HL-60/S4 treated with retinoic acid at 250 ng/mL for 4 days and 3 days (cell line): Measurements from ENCODE around the gene RIC3.

ENCODE experiments used
- in situ Hi-C: fragments of 300-500 bp; cut with MboI; formaldehyde crosslinking; loops from 2 replicates; pipeline ENCODE4 v1.7.0; 2022; ENCODE audit warnings: low sequenced_read_pairs

RIC3 gene

GRCh38 chr11:8105666-8106065 lies 63.2 kb downstream of the RIC3 start:
- in situ Hi-C loops = no loop called here

DNA sequence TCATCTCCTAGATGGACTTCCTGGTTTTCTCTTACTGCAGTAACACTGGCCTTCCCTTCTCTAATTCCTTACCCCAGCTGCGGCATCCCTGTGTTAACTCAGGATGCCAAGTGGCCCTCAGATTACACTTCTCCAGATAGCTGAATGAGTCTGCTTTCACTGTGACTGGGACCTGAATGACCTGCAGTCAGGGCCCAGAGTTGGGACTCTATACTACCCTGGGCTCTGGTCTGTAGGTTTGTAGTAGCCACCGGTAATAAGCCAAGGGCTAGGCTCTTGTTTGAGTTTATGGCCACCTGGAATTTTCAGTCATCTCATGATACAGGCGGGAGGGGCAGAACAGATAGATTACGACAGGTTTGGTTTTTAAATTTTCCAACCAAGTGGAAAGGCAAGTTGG lies 63.7 kb downstream of the RIC3 start:
- in situ Hi-C loops = no loop called here

GRCh38 chr11:8103909-8104308 lies 64.9 kb downstream of the RIC3 start:
- in situ Hi-C loops = no loop called here

- in situ Hi-C loops = no loop called here
Observed at GRCh38 chr11:8102965-8103364, 65.9 kb downstream of the RIC3 start.

- in situ Hi-C loops = no loop called here
Observed at GRCh38 chr11:8102296-8102915, 66.4 kb downstream of the RIC3 start.

GRCh38 chr11:8101421-8101820 lies 67.4 kb downstream of the RIC3 start:
- in situ Hi-C loops = no loop called here

- in situ Hi-C loops = no loop called here
Observed at GRCh38 chr11:8100605-8101004, 68.2 kb downstream of the RIC3 start.

GRCh38 chr11:8100158-8100557 lies 68.7 kb downstream of the RIC3 start:
- in situ Hi-C loops = no loop called here

DNA sequence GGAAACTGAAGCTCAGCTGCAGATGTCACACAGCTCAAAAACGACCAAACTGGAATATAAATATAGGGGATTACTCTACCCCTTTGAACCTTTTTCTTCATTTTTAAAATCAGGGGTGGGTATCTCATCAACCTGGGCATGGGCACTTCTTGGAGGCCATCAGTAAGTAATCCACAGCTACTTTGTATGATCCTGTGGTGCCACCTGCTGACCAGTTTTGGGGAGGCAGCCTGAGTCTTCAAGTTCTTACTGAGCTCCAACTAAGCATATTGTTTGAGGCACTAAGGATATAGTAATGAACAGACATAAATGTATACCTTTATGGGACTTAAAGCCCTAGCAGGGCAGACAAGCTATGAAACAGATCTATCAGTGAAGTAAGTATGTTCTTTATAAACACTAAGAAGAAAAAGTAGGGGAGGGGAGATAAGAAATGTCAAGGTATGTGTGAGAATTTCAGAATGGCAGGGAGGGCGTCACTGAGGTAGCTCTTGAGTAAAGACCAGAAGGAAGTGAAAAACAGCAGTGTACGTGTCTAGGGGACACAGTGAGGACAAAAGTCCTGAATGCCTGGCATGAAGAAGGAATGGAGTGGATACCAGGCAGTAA lies 69.4 kb downstream of the RIC3 start:
- in situ Hi-C loops = no loop called here

DNA sequence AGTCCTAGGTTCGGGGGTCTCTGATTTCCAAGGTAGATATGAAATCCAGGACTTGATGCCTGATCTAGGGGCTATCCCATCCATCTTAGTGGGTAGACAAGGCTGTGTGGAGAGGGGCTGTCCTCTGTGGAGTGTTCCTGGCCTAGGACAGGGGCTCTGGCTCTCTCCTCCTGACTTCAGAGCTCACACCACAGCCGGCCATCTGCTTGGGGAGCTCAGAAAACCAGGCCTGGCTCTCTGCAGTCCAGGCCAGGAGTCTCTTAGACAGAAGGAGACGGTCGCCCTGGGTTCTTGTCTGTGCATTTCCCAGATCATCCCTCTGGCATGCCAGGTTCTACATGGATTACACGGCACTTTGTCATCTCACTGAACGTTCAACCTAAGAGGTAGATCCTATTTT lies 69.9 kb downstream of the RIC3 start:
- in situ Hi-C loops = no loop called here

- in situ Hi-C loops = no loop called here
Observed at GRCh38 chr11:8098361-8098760, 70.5 kb downstream of the RIC3 start.

GRCh38 chr11:8097926-8098325 lies 70.9 kb downstream of the RIC3 start:
- in situ Hi-C loops = no loop called here

GRCh38 chr11:8097468-8097867 lies 71.4 kb downstream of the RIC3 start:
- in situ Hi-C loops = no loop called here

- in situ Hi-C loops = no loop called here
Observed at GRCh38 chr11:8097062-8097461, 71.8 kb downstream of the RIC3 start.

- in situ Hi-C loops = no loop called here
Observed at GRCh38 chr11:8096575-8096974, 72.2 kb downstream of the RIC3 start.

DNA sequence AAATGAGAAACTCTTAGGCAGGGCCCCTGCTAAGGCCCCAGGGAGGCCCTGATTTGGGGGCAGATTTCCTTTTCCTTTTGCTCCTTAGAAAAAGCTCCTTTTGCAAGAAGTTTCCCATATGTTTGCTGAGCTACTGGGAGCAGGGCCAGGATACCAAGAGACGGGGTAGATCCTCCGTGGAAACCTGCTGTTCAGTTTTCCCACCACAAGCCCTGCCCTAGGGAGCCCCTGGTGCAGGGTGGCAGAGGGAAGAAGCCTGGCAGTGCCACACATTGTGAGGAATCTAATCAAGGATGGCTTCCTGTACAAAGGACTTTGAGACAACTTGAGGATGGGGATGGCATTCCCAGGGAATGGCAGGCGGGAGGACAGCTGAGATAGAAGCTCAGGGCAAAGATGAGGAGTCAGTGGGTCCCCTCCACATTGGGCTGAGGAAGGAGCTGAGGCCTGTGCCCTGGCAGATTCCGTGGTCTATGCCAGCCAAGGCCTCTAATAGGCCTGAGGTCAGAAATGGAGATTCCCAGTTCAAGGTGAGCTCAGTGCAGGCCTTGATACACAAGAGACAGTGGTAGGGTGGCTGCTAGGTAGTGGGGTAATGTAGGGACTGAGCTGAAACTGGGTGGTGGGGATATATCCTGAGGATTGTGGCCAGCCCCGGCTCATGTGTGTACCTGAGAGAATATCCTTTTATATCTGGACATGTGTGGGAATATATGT lies 72.9 kb downstream of the RIC3 start:
- in situ Hi-C loops = no loop called here

- in situ Hi-C loops = no loop called here
Observed at GRCh38 chr11:8095371-8095770, 73.5 kb downstream of the RIC3 start.

GRCh38 chr11:8094656-8095055 lies 74.2 kb downstream of the RIC3 start:
- in situ Hi-C loops = no loop called here

DNA sequence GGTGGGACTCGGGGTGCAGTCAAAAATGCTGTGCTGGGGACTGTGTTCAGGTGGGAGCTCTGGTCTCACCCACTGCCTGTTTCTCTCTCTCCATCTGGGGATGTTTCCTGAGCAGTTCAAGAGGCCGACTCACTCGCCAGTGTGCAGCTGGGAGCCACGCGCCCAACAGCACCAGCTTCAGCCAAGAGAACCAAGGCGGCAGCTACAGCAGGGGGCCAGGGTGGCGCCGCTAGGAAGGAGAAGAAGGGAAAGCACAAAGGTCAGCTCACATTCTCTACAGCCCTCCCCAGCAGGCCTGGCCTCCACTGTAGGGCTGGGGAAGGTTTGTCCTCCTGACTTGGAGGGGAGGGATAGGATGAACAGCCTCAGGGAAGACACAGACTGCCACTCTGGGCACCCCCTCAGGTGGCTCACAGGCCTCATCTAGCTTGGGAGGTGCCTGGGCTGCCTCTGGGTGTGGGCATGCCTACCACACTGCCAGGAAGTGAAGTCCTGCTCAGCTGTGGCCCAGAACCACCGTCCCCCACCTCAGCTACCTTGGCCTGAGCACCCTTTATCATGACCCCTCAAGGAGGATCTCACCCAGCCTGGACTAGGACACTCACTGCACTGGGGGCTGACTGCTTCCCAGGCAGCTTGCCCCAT lies 74.8 kb downstream of the RIC3 start:
- in situ Hi-C loops = no loop called here

DNA sequence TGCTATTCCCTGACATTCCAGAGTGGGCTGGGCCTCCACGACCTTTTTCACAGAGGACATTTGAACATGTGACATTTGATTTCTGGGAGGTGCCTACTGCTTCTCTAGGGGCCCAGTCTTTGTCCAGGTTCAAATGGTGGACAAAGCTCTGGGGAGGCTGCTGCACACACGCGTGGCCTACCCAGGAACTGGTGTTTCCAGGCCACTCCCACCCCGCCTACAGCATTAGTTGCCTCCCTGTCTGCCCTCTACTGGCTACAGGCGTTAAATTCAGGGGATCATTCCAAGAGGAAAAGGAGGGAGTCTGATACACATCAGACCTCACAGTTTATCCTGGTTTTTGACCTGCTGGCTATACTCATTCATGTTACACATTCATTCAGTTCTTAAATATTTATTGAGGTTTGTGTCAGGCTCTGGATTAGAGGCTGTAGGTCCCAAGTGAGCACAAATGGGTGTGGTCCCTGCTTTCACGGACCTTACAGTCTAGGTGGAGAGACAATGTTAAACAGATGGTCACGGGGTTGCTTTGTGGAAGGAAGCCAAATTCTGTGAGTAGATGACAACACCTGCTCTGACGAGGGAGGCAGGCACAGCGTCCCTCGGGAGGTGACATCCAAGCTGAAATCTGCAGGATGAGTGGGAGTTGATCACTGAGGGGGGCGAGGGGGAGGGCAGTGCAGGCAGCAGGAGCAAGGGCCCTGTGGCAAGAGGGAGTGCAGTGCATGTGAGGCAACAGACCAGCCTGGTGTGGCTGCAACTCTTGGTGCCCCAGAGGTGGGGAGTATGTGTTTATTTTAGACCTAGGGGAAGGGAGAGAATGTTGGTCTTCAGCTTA lies 76.0 kb downstream of the RIC3 start:
- in situ Hi-C loops = no loop called here

DNA sequence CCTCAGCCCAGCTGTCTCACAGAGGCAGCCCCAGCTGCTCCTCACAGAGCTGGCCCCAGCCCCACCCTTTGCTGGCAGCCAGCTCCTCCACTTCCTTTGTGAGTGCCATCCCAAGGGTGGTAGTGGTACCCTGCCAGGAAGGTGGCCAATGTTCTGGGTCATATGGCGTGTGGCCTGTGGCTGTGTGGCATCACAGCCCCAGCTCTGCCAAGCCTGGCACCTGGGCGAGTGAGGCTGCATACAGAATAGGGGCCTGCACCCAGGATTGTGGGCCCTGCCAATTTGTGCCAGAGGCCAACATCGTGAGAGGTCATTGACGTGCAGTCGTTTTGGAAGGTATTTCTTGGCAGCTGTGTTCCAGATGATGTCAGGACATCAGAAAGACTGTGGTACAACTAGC lies 77.1 kb downstream of the RIC3 start:
- in situ Hi-C loops = no loop called here
